Stimulated activated CD8-positive, alpha-beta memory T cell treated with anti-CD3 and anti-CD28 coated beads, Interleukin-15, amount 100 ng/mL, for 24 hours (primary cell): ENCODE results near the gene PRKD2.
"Not testable (repeated sequence)": the region's sequence is repeated elsewhere in the genome, so short reads cannot be mapped to it uniquely, and the experiment has no call there.

Experiments used
- DNase-seq: peaks from one replicate; pipeline ENCODE4 v3.0.0-alpha.2; 2020; ENCODE audit warnings: low read depth

PRKD2 gene

DNA sequence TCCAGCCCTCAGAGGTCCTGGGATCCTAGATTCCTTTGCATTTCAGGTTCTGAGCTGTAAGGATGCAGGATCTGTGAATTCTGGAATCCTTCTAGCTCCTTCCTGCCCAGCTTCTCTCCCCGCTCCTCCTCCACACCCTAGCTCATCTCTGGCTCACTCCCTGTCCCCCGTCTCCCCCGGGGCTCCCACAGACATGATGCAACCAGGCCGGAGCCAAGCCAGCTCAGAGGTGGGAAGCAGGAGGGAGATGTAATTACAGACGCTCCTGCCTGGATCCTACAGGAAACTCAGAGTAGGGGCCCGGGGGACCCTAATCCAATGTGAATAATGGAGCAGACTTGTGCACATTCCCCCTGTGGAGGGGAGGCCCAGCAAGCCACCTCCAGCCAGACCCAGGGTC lies 85.4 kb downstream of the PRKD2 start:
- DNase-seq, result no peak

DNA sequence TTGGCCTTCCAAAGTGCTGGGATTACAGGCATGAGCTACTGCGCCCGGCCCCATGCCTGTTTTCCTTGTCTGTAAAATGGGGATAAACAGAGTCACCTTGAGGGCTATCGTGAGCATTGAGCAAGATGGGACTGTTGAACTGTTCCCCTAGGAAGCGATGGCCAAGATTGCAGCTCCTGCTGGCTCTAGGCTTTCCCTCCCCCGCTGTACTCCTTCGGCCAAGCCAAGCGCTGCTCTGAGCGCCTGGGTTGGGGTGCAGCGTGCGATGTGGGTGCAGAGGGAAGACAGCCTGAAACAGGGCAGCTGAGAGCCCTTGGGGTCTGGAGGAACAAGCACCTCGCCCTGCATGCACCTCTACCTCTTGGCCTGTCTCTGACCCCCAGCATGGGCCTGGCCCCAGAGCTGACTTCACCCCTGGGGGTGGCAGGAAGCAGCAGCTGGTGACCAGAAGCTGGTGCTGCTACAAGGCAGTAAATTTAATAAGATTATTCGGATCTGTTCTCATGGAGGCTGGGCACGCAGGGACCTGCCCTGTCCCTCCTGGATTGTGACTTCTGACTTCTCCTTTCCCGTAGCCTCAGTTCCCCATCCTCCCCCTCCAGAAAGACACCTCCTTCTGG lies 86.2 kb downstream of the PRKD2 start:
- no peak for DNase-seq

DNA sequence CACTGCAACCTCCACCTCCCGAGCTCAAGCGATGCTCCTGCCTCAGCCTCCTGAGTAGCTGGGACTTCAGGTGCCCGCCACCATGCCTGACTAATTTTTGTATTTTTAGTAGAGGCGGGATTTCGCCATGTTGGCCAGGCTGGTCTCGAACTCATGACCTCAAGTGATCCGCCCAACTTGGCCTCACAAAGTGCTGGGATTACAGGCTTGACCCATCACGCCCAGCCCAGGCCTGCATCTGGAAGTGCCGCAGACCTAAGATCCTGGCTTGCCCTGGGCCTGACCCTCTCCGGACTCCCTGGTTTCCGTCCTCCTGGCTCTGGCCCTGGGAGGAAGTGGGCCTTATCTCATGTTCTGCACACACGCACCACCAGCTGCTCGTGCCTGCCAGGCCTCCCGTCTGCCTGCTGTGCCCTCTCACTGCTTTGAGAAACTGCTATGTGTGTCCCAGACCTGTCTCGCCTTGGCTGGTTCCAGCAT lies 87.3 kb downstream of the PRKD2 start:
- no peak for DNase-seq

DNA sequence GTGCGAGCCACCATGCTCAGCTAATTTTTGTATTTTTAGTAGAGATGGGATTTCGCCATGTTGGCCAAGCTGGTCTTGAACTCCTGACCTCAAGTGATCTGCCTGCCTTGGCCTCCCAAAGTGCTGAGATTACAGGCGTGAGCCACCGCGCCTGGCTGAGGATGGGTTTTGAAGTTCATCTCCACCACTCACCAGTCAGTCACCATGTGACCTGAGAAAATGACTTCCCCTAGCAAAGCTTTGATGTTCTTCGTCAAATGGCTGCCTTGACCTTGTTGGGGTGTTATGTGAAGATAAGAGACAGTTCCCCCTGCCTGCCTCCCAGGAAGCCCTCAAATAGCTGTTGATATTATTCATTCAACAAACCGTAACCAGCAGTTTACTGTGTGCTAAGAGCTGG lies 87.9 kb downstream of the PRKD2 start:
- not testable (repeated sequence) for DNase-seq

DNA sequence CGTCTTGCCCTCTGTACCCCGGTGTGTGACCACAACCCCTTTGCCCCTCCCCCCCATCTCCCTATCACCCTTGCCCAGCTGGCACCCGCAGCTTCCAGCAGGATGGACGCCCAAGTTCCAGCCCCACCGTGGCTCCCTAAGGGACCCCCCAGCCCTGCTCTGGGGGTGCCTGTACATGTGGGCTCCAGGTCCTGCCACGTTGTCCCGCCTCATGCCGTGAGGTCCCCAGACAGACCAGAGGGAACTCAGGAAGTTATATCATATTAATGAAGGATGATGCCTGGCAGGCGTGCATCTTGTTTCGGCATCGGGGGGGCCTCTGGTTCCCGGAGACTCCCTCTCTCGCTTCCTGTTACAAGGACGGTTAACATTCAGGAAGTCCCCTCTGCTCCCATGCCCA lies 90.5 kb downstream of the PRKD2 start:
- no peak for DNase-seq

DNA sequence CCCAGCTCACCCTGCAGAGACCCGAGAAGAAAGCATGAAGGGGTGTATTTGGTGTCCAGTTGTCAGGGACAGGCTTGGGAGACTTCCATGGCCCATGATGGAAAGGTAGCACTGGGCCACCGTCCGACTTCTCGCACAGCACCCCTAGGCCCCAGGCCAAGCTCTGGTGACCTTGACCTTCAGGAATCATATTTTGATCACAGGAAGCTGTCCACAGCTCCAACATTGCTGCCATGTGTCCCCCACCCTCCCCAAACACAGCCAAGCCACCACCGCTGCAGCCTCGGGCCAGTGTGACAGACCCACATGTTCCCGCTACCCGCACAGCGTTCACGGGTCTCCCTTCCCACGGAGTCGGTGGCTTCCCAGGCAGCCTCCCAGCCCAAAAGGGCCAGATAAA lies 91.2 kb downstream of the PRKD2 start:
- no peak for DNase-seq

DNA sequence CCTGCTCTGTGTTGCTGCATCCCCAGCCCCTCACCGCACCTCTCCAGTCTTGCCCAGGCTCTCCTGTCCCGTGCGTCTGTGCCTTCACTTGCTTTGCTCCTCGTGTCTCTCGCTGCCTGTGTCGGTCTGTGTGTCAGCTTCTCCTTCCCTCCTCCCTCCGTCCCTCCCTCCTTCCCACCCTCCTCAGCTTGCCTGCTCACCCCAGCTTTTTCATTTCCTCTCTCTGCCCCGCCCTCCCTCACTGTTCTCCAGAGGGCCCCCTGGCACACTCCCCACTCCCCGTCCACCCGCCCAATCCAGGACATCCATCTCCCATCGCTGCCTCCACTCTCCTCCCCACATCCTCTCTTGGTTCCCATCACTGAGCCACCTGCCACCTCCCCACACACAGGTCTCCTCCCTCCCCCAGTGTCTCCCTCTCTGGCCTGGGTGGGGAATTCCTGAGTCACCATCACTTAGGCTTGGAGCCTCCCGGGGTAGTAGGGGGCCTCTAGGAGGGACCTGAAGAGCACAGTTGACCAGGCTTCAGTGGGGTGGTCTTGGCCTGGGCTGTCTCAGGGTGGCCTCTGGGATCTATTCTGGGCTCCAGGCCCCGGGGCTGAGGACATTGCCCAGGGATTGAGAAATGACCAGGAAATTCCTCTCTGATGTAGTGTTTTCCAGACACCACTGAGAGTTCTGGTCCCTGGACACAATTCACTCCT lies 91.8 kb downstream of the PRKD2 start, which contains the start of gene PTGIR:
TSS of gene PTGIR (minus strand) at position 132 of the 704 bp plus-strand sequence. CDS start 864 bp downstream, outside the sequence.
- DNase-seq, result no peak
